HepG2 (cell line): ENCODE results near the gene ZNF277. TPM values are rescaled to one million over a fixed set of nuclear protein-coding genes. Genes with fewer than 3 reads are reported as not detected.

Experiments used
- ATAC-seq: fragments of 200-7000 bp; cut with Tn5 transposase; 3 replicates; pipeline ENCODE4 v1.9.1; 2020; ENCODE audit warnings: mild to moderate bottlenecking, moderate library complexity
- BruUV-seq: library from RNA; stranded (reverse); fragments of 400-500 nt; replicated peaks from 2 replicates; lab custom pipeline; 2021; lab: Mats Ljungman, UMichigan
- CTCF ChIA-PET: fragments of 300-600 bp; formaldehyde crosslinking; extraction: SDS; loops from one replicate; lab custom pipeline; 2021; ENCODE audit warnings: low total read pairs, inconsistent platforms, low intra/inter-chr PET ratio; lab: Yijun Ruan, JAX
- POLR2A ChIA-PET: fragments of 350-600 bp; sonication (Branson Sonifier 250); formaldehyde crosslinking; loops from one replicate; lab custom pipeline; 2020; ENCODE audit warnings: antibody characterized with exemption, inconsistent platforms; lab: Yijun Ruan, JAX
- DNase-seq: peaks from one replicate; pipeline ENCODE4 v3.0.0-alpha.2; 2015; ENCODE audit warnings: low spot score
- FAIRE-seq: peaks from 3 replicates; lab custom pipeline; 2011; peaks lifted over from hg19 to GRCh38; lab: Jason Lieb, UNC
- H2AFZ ChIP-seq: one replicate; pipeline ENCODE4 v1.6.1; 2011; ENCODE audit warnings: low read length, inconsistent platforms
- H3K27ac ChIP-seq: fragments of 300-600 bp; 3 replicates; pipeline ENCODE4 v1.8.0; 2011; ENCODE audit warnings: mixed run types, mild to moderate bottlenecking, mixed read lengths, low read length, inconsistent platforms; ENCODE audit not compliant: insufficient read depth; ENCODE audit errors: extremely low read length
- H3K27me3 ChIP-seq, 2 experiments: fragments of 200-600 bp in 1 of 2; 2 replicates in 1 of 2; 3 replicates in 1 of 2; pipeline versions ENCODE4 v1.6.0 to v1.8.0; 2011; ENCODE audit warnings: low read length in 2 of 2, mild to moderate bottlenecking in 2 of 2, moderate library complexity in 2 of 2, inconsistent platforms in 1 of 2; ENCODE audit not compliant: insufficient read depth in 2 of 2, control insufficient read depth in 1 of 2
- H3K36me3 ChIP-seq, 2 experiments: fragments of 200-600 bp in 1 of 2; replicated peaks in 1 of 2; 2 replicates in 1 of 2; 3 replicates in 1 of 2; pipeline versions ENCODE4 v1.5.1 to v1.8.0; 2011; ENCODE audit warnings: low read length in 2 of 2, inconsistent platforms in 1 of 2; ENCODE audit not compliant: insufficient read depth in 2 of 2, control insufficient read depth in 1 of 2
- H3K4me1 ChIP-seq: 2 replicates; pipeline ENCODE4 v1.5.1; 2012; ENCODE audit warnings: low read length, inconsistent platforms; ENCODE audit not compliant: insufficient read depth
- H3K4me2 ChIP-seq: 2 replicates; pipeline ENCODE4 v1.6.0; 2011; ENCODE audit warnings: low read depth, low read length, inconsistent platforms
- H3K4me3 ChIP-seq, 3 experiments: fragments of 200-600 bp in 1 of 3; sonication (generic), shearing (Covaris generic) in 1 of 3; replicated peaks in 1 of 3; 2 replicates each; pipeline ENCODE4 v1.5.1; 2011 to 2016; ENCODE audit warnings: low read length in 3 of 3, inconsistent platforms in 2 of 3, low read depth in 2 of 3, mild to moderate bottlenecking in 2 of 3, control low read depth in 1 of 3, mixed read lengths in 1 of 3; ENCODE audit not compliant: insufficient read depth in 1 of 3
- H3K79me2 ChIP-seq: one replicate; pipeline ENCODE4 v1.6.1; 2011; ENCODE audit warnings: low read length, inconsistent platforms; ENCODE audit not compliant: insufficient read depth
- H3K9ac ChIP-seq: 2 replicates; pipeline ENCODE4 v1.6.0; 2011; ENCODE audit warnings: mild to moderate bottlenecking, low read depth, low read length, inconsistent platforms; ENCODE audit not compliant: insufficient read depth
- H3K9me3 ChIP-seq: 2 replicates; pipeline ENCODE4 v1.5.1; 2012; ENCODE audit warnings: mild to moderate bottlenecking, low read length
- H4K20me1 ChIP-seq: 2 replicates; pipeline ENCODE4 v1.6.0; 2011; ENCODE audit warnings: inconsistent platforms, mild to moderate bottlenecking, low read length, moderate library complexity; ENCODE audit not compliant: insufficient read depth
- ARHGAP35 ChIP-seq: sonication (generic); formaldehyde crosslinking; IDR thresholded peaks from 2 replicates; pipeline ENCODE4 v1.9.0; 2022; ENCODE audit warnings: mild to moderate bottlenecking, inconsistent platforms, moderate library complexity, missing genetic modification reagents, borderline replicate concordance
- ARNTL ChIP-seq: sonication (generic); formaldehyde crosslinking; IDR thresholded peaks from 2 replicates; pipeline ENCODE4 v1.4.0; 2020; ENCODE audit warnings: mild to moderate bottlenecking, missing genetic modification reagents
- HNF4A ChIP-seq: sonication (generic); formaldehyde crosslinking; IDR thresholded peaks from 2 replicates; pipeline ENCODE4 v1.4.0; 2020; ENCODE audit warnings: missing genetic modification reagents
- HNRNPL ChIP-seq: fragments of 200-400 bp; formaldehyde crosslinking; IDR thresholded peaks from 2 replicates; pipeline ENCODE4 v1.6.1; 2017; ENCODE audit warnings: mild to moderate bottlenecking, low read depth, low read length
- MIXL1 ChIP-seq: IDR thresholded peaks from 2 replicates; pipeline ENCODE4 v1.6.1; 2016
- SAP130 ChIP-seq: IDR thresholded peaks from 2 replicates; pipeline ENCODE4 v1.6.1; 2016; ENCODE audit warnings: low read depth
- ZNF280D ChIP-seq: sonication (generic); formaldehyde crosslinking; IDR thresholded peaks from 2 replicates; pipeline ENCODE4 v1.5.1; 2020; ENCODE audit warnings: mild to moderate bottlenecking, missing genetic modification reagents
- ZNF432 ChIP-seq: sonication (generic); formaldehyde crosslinking; IDR thresholded peaks from 2 replicates; pipeline ENCODE4 v1.5.0; 2020; ENCODE audit warnings: missing genetic modification reagents, mild to moderate bottlenecking, borderline replicate concordance
- ZNF558 ChIP-seq: sonication (generic); formaldehyde crosslinking; IDR thresholded peaks from 2 replicates; pipeline ENCODE4 v1.9.0; 2022; ENCODE audit warnings: mild to moderate bottlenecking, missing genetic modification reagents, borderline replicate concordance
- ZNF598 ChIP-seq: sonication (generic); formaldehyde crosslinking; IDR thresholded peaks from 2 replicates; pipeline ENCODE4 v1.5.1; 2020; ENCODE audit warnings: mild to moderate bottlenecking, missing genetic modification reagents, borderline replicate concordance
- ZNF652 ChIP-seq: IDR thresholded peaks from 2 replicates; pipeline ENCODE4 v1.6.1; 2016; ENCODE audit warnings: low read depth, borderline replicate concordance
- ZNF749 ChIP-seq: sonication (generic); formaldehyde crosslinking; IDR thresholded peaks from 2 replicates; pipeline ENCODE4 v1.8.0; 2022; ENCODE audit warnings: mild to moderate bottlenecking, missing genetic modification reagents, moderate library complexity, borderline replicate concordance
- ZNF770 ChIP-seq: sonication (generic); formaldehyde crosslinking; IDR thresholded peaks from 2 replicates; pipeline ENCODE4 v1.5.0; 2020; ENCODE audit warnings: mild to moderate bottlenecking, missing genetic modification reagents
- ZSCAN9 ChIP-seq: IDR thresholded peaks from 2 replicates; pipeline ENCODE4 v1.6.1; 2016; ENCODE audit warnings: borderline replicate concordance
- ZZZ3 ChIP-seq: sonication (generic); formaldehyde crosslinking; IDR thresholded peaks from 2 replicates; pipeline ENCODE4 v1.4.0; 2020; ENCODE audit warnings: missing genetic modification reagents, mild to moderate bottlenecking, borderline replicate concordance
- WGBS: methylation state at CpG from one replicate; pipeline ENCODE4 v1.1.6; 2017; ENCODE audit warnings: low lambda C conversion rate; 5-methylcytosine and 5-hydroxymethylcytosine counted together
- in situ Hi-C: cut with HindIII; loops from 2 replicates; pipeline ENCODE4 v1.10.0; 2017; ENCODE audit warnings: low pct_unique_long_range_greater_than_20kb; ENCODE audit not compliant: extremely low pct_ligation_motif_present
- intact Hi-C: fragments of 100-400 bp; cut with micrococcal nuclease; formaldehyde crosslinking; loops from one replicate; pipeline ENCODE4 v1.10.0; 2022; ENCODE audit not compliant: unreplicated experiment
- polyA plus RNA-seq, 8 experiments: library from polyadenylated mRNA; depleted of rRNA in 3 of 8; stranded (reverse) in 7 of 8; unstranded in 1 of 8; fragments of >200 nt; fragmentation: Illumina TruSeq in 4 of 8; extraction: Trizol in 4 of 8; gene quantifications; 2 replicates each; pipeline versions ENCODE4 v1.2.1 to v1.2.3, GENCODE V29; 2011 to 2016; ENCODE audit warnings: low read depth in 4 of 8, missing spikeins in 1 of 8, mixed read lengths in 1 of 8; ENCODE audit not compliant: insufficient read depth in 1 of 8
- total RNA-seq, 5 experiments: library from RNA; depleted of rRNA; stranded (reverse); fragments of >200 nt; fragmentation: Illumina TruSeq; extraction: Trizol; gene quantifications; 2 replicates each; pipeline ENCODE4 v1.2.3, GENCODE V29; 2016; ENCODE audit warnings: low read depth in 1 of 5
- TF ChIP-seq, protein P1 (sequence below): sonication (generic); formaldehyde crosslinking; IDR thresholded peaks from 2 replicates; pipeline ENCODE4 v1.9.0; 2022; ENCODE audit warnings: missing genetic modification reagents, mild to moderate bottlenecking, borderline replicate concordance

ZNF277 gene
- total and polyA plus RNA-seq, 2 of the 13 experiments (the other 11 are each of a cell fraction or from before 2014, with no cell fraction given), result 29.1 to 30.1 TPM

GRCh38 chr7:112176693-112177415 lies 29.6 kb upstream of the ZNF277 start (continued):
- no peak for TF ChIP-seq ZNF280D (CRISPR knock-in tag)
- TF ChIP-seq ZNF432, result no peak
- peak; percentile 81 for TF ChIP-seq ZNF652
- 0 out of 2 replicates have a peak, but pooled peaks have one; percentile 19 for TF ChIP-seq HNF4A (CRISPR knock-in tag)
- TF ChIP-seq MIXL1 (CRISPR knock-in tag), result no peak
- TF ChIP-seq SAP130 (CRISPR knock-in tag), result no peak

GRCh38 chr7:112180223-112180622 lies 26.3 kb upstream of the ZNF277 start:
- no peak overlapping the region for H3K27ac ChIP-seq
- FAIRE-seq, result no peak
- intact Hi-C loops (no loop called here), in situ Hi-C loops (no loop called here)
- no peaks in the 10 kb centered on the region for H3K27me3 ChIP-seq
- H4K20me1 ChIP-seq, result peaks cover 23% of the 10 kb centered on the region
- no peak overlapping the region for H3K9ac ChIP-seq
- DNase-seq, result no peak
- H3K4me3 ChIP-seq, result no peak overlapping the region
- ATAC-seq, result no peak
- H3K36me3 ChIP-seq, result no peaks in the 10 kb centered on the region
- peaks cover 57% of the 10 kb centered on the region for H3K79me2 ChIP-seq
- CTCF ChIA-PET, result no interaction called here
- POLR2A ChIA-PET, result no interaction called here
- 100% methylated on average over 4 of the region's 4 CpGs for WGBS
- H2AFZ ChIP-seq, result no peak overlapping the region
- no peak overlapping the region for H3K4me2 ChIP-seq
- H3K4me1 ChIP-seq, result peaks cover 71% of the 10 kb centered on the region
- no TSS peak for BruUV-seq
- H3K9me3 ChIP-seq, result no peaks in the 10 kb centered on the region
- no peak for TF ChIP-seq ZZZ3 (CRISPR knock-in tag)
- TF ChIP-seq ARHGAP35, result no peak
- TF ChIP-seq ZNF558 (CRISPR knock-in tag), result no peak
- no peak for TF ChIP-seq ZNF749
- TF ChIP-seq, protein P1, sequence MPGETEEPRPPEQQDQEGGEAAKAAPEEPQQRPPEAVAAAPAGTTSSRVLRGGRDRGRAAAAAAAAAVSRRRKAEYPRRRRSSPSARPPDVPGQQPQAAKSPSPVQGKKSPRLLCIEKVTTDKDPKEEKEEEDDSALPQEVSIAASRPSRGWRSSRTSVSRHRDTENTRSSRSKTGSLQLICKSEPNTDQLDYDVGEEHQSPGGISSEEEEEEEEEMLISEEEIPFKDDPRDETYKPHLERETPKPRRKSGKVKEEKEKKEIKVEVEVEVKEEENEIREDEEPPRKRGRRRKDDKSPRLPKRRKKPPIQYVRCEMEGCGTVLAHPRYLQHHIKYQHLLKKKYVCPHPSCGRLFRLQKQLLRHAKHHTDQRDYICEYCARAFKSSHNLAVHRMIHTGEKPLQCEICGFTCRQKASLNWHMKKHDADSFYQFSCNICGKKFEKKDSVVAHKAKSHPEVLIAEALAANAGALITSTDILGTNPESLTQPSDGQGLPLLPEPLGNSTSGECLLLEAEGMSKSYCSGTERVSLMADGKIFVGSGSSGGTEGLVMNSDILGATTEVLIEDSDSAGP (CRISPR knock-in tag), result no peak
- TF ChIP-seq ZNF770 (CRISPR knock-in tag), result no peak
- TF ChIP-seq HNRNPL, result no peak
- TF ChIP-seq ARNTL (CRISPR knock-in tag), result no peak
- no peak for TF ChIP-seq ZSCAN9 (CRISPR knock-in tag)
- TF ChIP-seq ZNF598 (CRISPR knock-in tag), result no peak
